Stimulated activated CD8-positive, alpha-beta memory T cell treated with anti-CD3 and anti-CD28 coated beads, Interleukin-4, amount 100 ng/mL, for 1 hour (primary cell): ENCODE measurements around the gene PPP1R14C.

Experiments
- DNase-seq, 2 donors: peaks; one replicate each; pipeline ENCODE4 v3.0.0-alpha.2; 2020; ENCODE audit warnings: low read depth in 2 of 2, low spot score in 1 of 2

PPP1R14C gene

GRCh38 chr6:150189122-150189521, 46.3 kb downstream of the PPP1R14C start:
- DNase-seq: no peak

- no peak for DNase-seq
Measured at GRCh38 chr6:150191809-150192208, 49.0 kb downstream of the PPP1R14C start.

GRCh38 chr6:150194195-150194594, 51.4 kb downstream of the PPP1R14C start:
- DNase-seq: no peak

GRCh38 chr6:150195996-150196417, 53.2 kb downstream of the PPP1R14C start:
- no peak for DNase-seq

GRCh38 chr6:150196942-150197745, 54.3 kb downstream of the PPP1R14C start:
- DNase-seq: no peak

- no peak for DNase-seq
Measured at GRCh38 chr6:150198532-150198931, 55.7 kb downstream of the PPP1R14C start.

GRCh38 chr6:150199241-150199640, 56.4 kb downstream of the PPP1R14C start:
- DNase-seq: no peak

- no peak for DNase-seq
Measured at GRCh38 chr6:150200428-150201100, 57.7 kb downstream of the PPP1R14C start.

- DNase-seq: no peak
Measured at GRCh38 chr6:150201285-150201684, 58.4 kb downstream of the PPP1R14C start.

GRCh38 chr6:150201772-150202329, 59.0 kb downstream of the PPP1R14C start:
- no peak for DNase-seq

- no peak for DNase-seq
Measured at GRCh38 chr6:150202404-150202803, 59.6 kb downstream of the PPP1R14C start.

- DNase-seq: no peak
Measured at GRCh38 chr6:150202934-150203333, 60.1 kb downstream of the PPP1R14C start.

GRCh38 chr6:150203378-150203777, 60.5 kb downstream of the PPP1R14C start:
- no peak for DNase-seq

GRCh38 chr6:150203871-150204545, 61.2 kb downstream of the PPP1R14C start:
- no peak for DNase-seq

- no peak for DNase-seq
Measured at GRCh38 chr6:150204705-150205472, 62.0 kb downstream of the PPP1R14C start.

- DNase-seq: no peak
Measured at GRCh38 chr6:150207931-150208570, 65.2 kb downstream of the PPP1R14C start.

- DNase-seq: no peak
Measured at GRCh38 chr6:150208611-150209352, 65.9 kb downstream of the PPP1R14C start.

- DNase-seq: no peak
Measured at GRCh38 chr6:150209415-150209814, 66.6 kb downstream of the PPP1R14C start.

- DNase-seq: no peak
Measured at GRCh38 chr6:150211700-150212511, 69.1 kb downstream of the PPP1R14C start.
